Mesothelial cell of epicardium (in vitro differentiated cells): ENCODE results near the gene PCYOX1L. TPM values are rescaled to one million over a fixed set of nuclear protein-coding genes. Genes with fewer than 3 reads are reported as not detected.

Experiments used
- DNase-seq, 2 experiments: peaks; one replicate each; pipeline ENCODE4 v3.0.0; 2021; ENCODE audit warnings: low spot score in 2 of 2; ENCODE audit not compliant: unreplicated experiment in 2 of 2
- H3K27ac Mint-ChIP-seq: 2 replicates; pipeline ENCODE4 v1.8.0; 2021; ENCODE audit warnings: mixed read lengths
- H3K27me3 Mint-ChIP-seq: 2 replicates; pipeline ENCODE4 v1.8.0; 2021; ENCODE audit warnings: low read depth, mixed read lengths
- H3K36me3 Mint-ChIP-seq: 2 replicates; pipeline ENCODE4 v1.8.0; 2021; ENCODE audit warnings: mixed read lengths
- H3K4me1 Mint-ChIP-seq: 2 replicates; pipeline ENCODE4 v1.8.0; 2021; ENCODE audit warnings: mixed read lengths
- H3K4me3 Mint-ChIP-seq: 2 replicates; pipeline ENCODE4 v1.8.0; 2021; ENCODE audit warnings: mild to moderate bottlenecking, moderate library complexity, mixed read lengths
- H3K9me3 Mint-ChIP-seq: 2 replicates; pipeline ENCODE4 v1.8.0; 2021; ENCODE audit warnings: mixed read lengths
- CTCF ChIP-seq: fragments of 200-600 bp; sonication (generic); IDR thresholded peaks from one replicate; pipeline ENCODE4 v1.5.0; 2021; ENCODE audit warnings: antibody characterized with exemption; ENCODE audit not compliant: unreplicated experiment
- total RNA-seq: library from RNA; stranded (reverse); gene quantifications from 3 replicates; pipeline ENCODE4 v1.2.1, GENCODE V29; 2021

PCYOX1L gene, protein sequence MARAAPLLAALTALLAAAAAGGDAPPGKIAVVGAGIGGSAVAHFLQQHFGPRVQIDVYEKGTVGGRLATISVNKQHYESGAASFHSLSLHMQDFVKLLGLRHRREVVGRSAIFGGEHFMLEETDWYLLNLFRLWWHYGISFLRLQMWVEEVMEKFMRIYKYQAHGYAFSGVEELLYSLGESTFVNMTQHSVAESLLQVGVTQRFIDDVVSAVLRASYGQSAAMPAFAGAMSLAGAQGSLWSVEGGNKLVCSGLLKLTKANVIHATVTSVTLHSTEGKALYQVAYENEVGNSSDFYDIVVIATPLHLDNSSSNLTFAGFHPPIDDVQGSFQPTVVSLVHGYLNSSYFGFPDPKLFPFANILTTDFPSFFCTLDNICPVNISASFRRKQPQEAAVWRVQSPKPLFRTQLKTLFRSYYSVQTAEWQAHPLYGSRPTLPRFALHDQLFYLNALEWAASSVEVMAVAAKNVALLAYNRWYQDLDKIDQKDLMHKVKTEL
- total RNA-seq = 23.2 to 23.6 TPM (median 23.5 TPM) in 3 replicates

GRCh38 chr5:149357370-149358293 is at the start of gene PCYOX1L:
TSS of gene PCYOX1L (plus strand) at chr5:149358046. CDS start at chr5:149358069, 23 bp downstream.
- Mint-ChIP-seq H3K4me3 (peak within 1 kb of the TSS; percentile 83), H3K27ac (peak within 1 kb of the TSS; percentile 25), H3K4me1 (peaks cover 10% of the 10 kb centered on the region), H3K27me3 (no peaks in the 10 kb centered on the region), H3K36me3 (peaks cover 8% of the 10 kb centered on the region), H3K9me3 (no peaks in the 10 kb centered on the region)
- peak; percentile 87 to 88 for DNase-seq
- TF ChIP-seq CTCF = no peak

GRCh38 chr5:149309354-149309753 is 48.5 kb upstream of the PCYOX1L start:
- Mint-ChIP-seq H3K4me1 (peaks cover 5% of the 10 kb centered on the region), H3K9me3 (no peaks in the 10 kb centered on the region), H3K27me3 (no peaks in the 10 kb centered on the region), H3K27ac (no peak overlapping the region), H3K4me3 (no peak overlapping the region), H3K36me3 (no peaks in the 10 kb centered on the region)
- TF ChIP-seq CTCF = no peak
- no peak for DNase-seq

DNA sequence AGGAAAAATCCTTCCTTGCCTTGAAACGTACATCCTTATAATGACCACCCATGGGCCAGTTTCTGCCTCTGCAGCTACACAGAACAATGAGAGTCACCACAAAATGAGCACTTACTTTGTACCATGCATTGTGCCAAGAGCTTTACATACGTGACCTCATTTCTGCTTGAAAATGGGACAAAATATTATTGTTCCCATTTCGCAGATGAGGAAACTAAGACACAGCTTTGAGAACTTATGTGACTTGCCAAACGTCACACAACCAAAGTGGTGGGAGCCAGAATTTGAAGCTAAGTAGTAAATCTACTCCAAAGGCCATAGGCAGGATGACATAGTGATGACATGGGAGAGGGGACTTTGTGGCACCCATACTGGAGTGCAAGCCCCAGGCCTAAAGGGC is 47.4 kb upstream of the PCYOX1L start:
- DNase-seq = no peak
- Mint-ChIP-seq H3K27ac (no peak overlapping the region), H3K36me3 (no peaks in the 10 kb centered on the region), H3K9me3 (no peaks in the 10 kb centered on the region), H3K4me1 (peaks cover 5% of the 10 kb centered on the region), H3K27me3 (no peaks in the 10 kb centered on the region), H3K4me3 (no peak overlapping the region)
- no peak for TF ChIP-seq CTCF

DNA sequence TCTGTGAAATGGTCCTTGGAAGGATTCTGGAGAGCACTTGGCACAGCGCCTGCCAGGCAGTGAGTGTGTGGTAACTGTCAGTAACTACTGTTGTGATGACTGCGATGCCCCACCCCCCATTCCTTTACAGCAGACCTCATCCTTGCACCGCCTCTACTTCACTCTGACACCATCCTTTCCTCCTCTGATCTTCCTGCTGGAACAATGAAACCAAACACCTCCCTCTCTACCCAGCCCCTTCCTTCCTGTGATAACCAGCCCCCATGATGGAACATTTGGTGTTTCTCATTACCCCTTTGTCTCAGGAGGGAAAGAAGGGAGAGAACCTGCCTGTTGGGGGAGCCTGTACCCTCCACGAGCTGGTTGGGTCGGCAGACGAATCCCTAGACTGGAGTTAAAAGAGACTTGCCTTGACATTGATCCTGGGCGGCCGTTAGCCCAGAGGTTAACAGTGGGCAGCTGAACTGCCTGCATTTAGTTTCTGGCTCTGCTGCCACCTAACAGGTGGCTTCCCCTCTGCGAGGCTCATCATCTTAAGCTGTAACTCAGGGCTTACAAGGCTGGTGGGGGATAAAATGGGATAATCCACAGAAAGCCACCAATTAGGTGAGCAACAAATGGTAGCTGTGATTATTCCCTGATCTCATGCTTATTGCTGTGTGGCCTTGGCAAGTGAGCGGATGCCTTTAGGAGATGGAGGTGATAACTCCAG is 46.7 kb upstream of the PCYOX1L start:
- no peaks in the 10 kb centered on the region for H3K9me3 Mint-ChIP-seq
- peaks cover 4% of the 10 kb centered on the region for H3K4me1 Mint-ChIP-seq
- H3K27me3 Mint-ChIP-seq = no peaks in the 10 kb centered on the region
- no peak for TF ChIP-seq CTCF
- no peak overlapping the region for H3K4me3 Mint-ChIP-seq
- H3K27ac Mint-ChIP-seq = no peak overlapping the region
- no peaks in the 10 kb centered on the region for H3K36me3 Mint-ChIP-seq
- DNase-seq = no peak

DNA sequence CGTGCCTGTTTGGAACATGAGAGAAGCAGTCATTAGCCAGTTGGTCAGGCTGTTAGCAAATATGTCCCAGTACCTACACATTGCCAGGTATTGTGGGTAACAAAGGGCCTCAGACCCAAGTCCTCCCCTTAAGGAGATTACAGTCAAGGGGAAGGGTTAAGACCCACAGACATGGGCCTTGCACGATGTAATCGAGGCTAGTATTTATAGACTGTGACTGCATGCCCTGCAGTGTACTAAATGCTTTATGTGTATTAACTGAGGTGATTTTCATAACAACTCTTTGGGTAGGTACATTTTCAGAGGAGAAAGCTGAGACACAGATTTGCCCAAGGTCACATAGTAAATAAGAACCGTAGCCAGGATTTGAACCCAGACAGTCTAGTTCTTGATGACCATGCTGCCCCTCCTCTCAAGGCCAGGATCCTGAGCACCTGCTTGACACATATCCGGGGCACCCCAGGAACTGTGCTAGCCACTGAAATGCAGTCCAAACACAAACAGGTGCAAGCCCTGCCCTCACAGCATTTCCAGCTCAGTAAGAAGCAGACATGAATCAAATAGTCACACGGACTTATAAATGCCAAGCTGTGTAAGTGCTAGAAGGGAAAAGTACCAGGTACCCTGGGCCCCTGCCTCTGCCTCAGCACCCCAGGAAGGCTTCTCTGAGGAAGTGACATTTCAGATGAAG is 44.5 kb upstream of the PCYOX1L start:
- H3K9me3 Mint-ChIP-seq = no peaks in the 10 kb centered on the region
- DNase-seq = no peak
- H3K36me3 Mint-ChIP-seq = no peaks in the 10 kb centered on the region
- no peak for TF ChIP-seq CTCF
- peaks cover 4% of the 10 kb centered on the region for H3K4me1 Mint-ChIP-seq
- H3K4me3 Mint-ChIP-seq = no peak overlapping the region
- no peak overlapping the region for H3K27ac Mint-ChIP-seq
- H3K27me3 Mint-ChIP-seq = no peaks in the 10 kb centered on the region
